Stimulated activated CD4-positive, alpha-beta T cell treated with anti-CD3 and anti-CD28 coated beads, Interleukin-1b, Interleukin-23, amount 100 ng/mL, for 48 hours (primary cell): Measurements from ENCODE around the gene BICD1.
"Not testable (repeated sequence)": the region's sequence is repeated elsewhere in the genome, so short reads cannot be mapped to it uniquely, and the experiment has no call there.

Experiments used
- DNase-seq: peaks from one replicate; pipeline ENCODE4 v3.0.0-alpha.2; 2020

The BICD1 gene

GRCh38 chr12:32106517-32107358, at the start of gene BICD1:
Gene BICD1, plus strand, starts transcription at chr12:32106847. Its CDS starts 485 bp downstream, at chr12:32107332.
- DNase-seq: peak; percentile 80

- DNase-seq: no peak
These were observed 45.6 kb upstream of the BICD1 start for GRCh38 chr12:32061033-32061432.

GRCh38 chr12:32062881-32063280, 43.8 kb upstream of the BICD1 start:
- no peak for DNase-seq

- no peak for DNase-seq
These were observed 42.9 kb upstream of the BICD1 start for GRCh38 chr12:32063796-32064195.

GRCh38 chr12:32066206-32066605, 40.4 kb upstream of the BICD1 start:
- DNase-seq: no peak

- no peak for DNase-seq
These were observed 37.6 kb upstream of the BICD1 start for GRCh38 chr12:32069071-32069470.

- no peak for DNase-seq
These were observed 36.9 kb upstream of the BICD1 start for GRCh38 chr12:32069731-32070130.

- DNase-seq: no peak
These were observed 36.3 kb upstream of the BICD1 start for GRCh38 chr12:32070370-32070769.

GRCh38 chr12:32072102-32072501, 34.5 kb upstream of the BICD1 start:
- DNase-seq: no peak

GRCh38 chr12:32074432-32074831, 32.2 kb upstream of the BICD1 start:
- no peak for DNase-seq

- DNase-seq: no peak
These were observed 29.7 kb upstream of the BICD1 start for GRCh38 chr12:32076941-32077340.

- DNase-seq: no peak
These were observed 26.2 kb upstream of the BICD1 start for GRCh38 chr12:32080435-32080834.

- DNase-seq: no peak
These were observed 23.2 kb upstream of the BICD1 start for GRCh38 chr12:32083489-32083888.

GRCh38 chr12:32084017-32084688, 22.5 kb upstream of the BICD1 start:
- DNase-seq: no peak

- no peak for DNase-seq
These were observed 21.9 kb upstream of the BICD1 start for GRCh38 chr12:32084753-32085152.

GRCh38 chr12:32087306-32087705, 19.3 kb upstream of the BICD1 start:
- DNase-seq: no peak

- DNase-seq: no peak
These were observed 17.5 kb upstream of the BICD1 start for GRCh38 chr12:32089156-32089555.

GRCh38 chr12:32089586-32089985, 17.1 kb upstream of the BICD1 start:
- DNase-seq: no peak

GRCh38 chr12:32091696-32092095, 15.0 kb upstream of the BICD1 start:
- no peak for DNase-seq

- no peak for DNase-seq
These were observed 8.5 kb upstream of the BICD1 start for GRCh38 chr12:32098112-32098511.

GRCh38 chr12:32099275-32099674, 7.4 kb upstream of the BICD1 start:
- DNase-seq: not testable (repeated sequence)

GRCh38 chr12:32100361-32100760, 6.3 kb upstream of the BICD1 start:
- no peak for DNase-seq

GRCh38 chr12:32100888-32101287, 5.8 kb upstream of the BICD1 start:
- no peak for DNase-seq

- DNase-seq: no peak
These were observed 4.4 kb upstream of the BICD1 start for GRCh38 chr12:32102234-32102633.
